HPDE6-E6E7 (cell line): ENCODE data around the gene NLRP8.
"Not testable (repeated sequence)": the region's sequence is repeated elsewhere in the genome, so short reads cannot be mapped to it uniquely, and the experiment has no call there.

Source experiments
- DNase-seq: peaks from one replicate; pipeline ENCODE4 v3.0.0; 2011; ENCODE audit warnings: missing footprints; ENCODE audit errors: extremely low spot score

NLRP8 gene

GRCh38 chr19:55947532-55947931, at the start of gene NLRP8:
Gene NLRP8 (plus strand): TSS chr19:55947832.
- no peak for DNase-seq

- no peak for DNase-seq
Observed at GRCh38 chr19:55898911-55899310, 48.7 kb upstream of the NLRP8 start.

GRCh38 chr19:55901369-55902079, 46.1 kb upstream of the NLRP8 start:
- DNase-seq, result no peak

GRCh38 chr19:55902080-55902751, 45.4 kb upstream of the NLRP8 start:
- no peak for DNase-seq

- no peak for DNase-seq
Observed at GRCh38 chr19:55907286-55907685, 40.3 kb upstream of the NLRP8 start.

GRCh38 chr19:55907746-55908145, 39.9 kb upstream of the NLRP8 start:
- DNase-seq, result no peak

GRCh38 chr19:55909801-55910200, 37.8 kb upstream of the NLRP8 start:
- no peak for DNase-seq

GRCh38 chr19:55912916-55913315, 34.7 kb upstream of the NLRP8 start:
- no peak for DNase-seq

- DNase-seq, result no peak
Observed at GRCh38 chr19:55913643-55914268, 33.9 kb upstream of the NLRP8 start.

GRCh38 chr19:55923556-55923955, 24.1 kb upstream of the NLRP8 start:
- no peak for DNase-seq

- no peak for DNase-seq
Observed at GRCh38 chr19:55927991-55928390, 19.6 kb upstream of the NLRP8 start.

GRCh38 chr19:55929258-55929657, 18.4 kb upstream of the NLRP8 start:
- not testable (repeated sequence) for DNase-seq

- DNase-seq, result no peak
Observed at GRCh38 chr19:55930996-55931515, 16.6 kb upstream of the NLRP8 start.

GRCh38 chr19:55931936-55932386, 15.7 kb upstream of the NLRP8 start, which contains the start of gene NLRP13:
Gene NLRP13 (minus strand): TSS chr19:55932336. CDS start chr19:55932311, 25 bp downstream.
- DNase-seq, result no peak

GRCh38 chr19:55935206-55935605, 12.4 kb upstream of the NLRP8 start:
- DNase-seq, result no peak

- DNase-seq, result no peak
Observed at GRCh38 chr19:55939206-55939605, 8.4 kb upstream of the NLRP8 start.

- DNase-seq, result no peak
Observed at GRCh38 chr19:55940306-55940705, 7.3 kb upstream of the NLRP8 start.

GRCh38 chr19:55950566-55950965, 2.9 kb downstream of the NLRP8 start:
- DNase-seq, result not testable (repeated sequence)

GRCh38 chr19:55956431-55956830, 8.8 kb downstream of the NLRP8 start:
- DNase-seq, result no peak

- no peak for DNase-seq
Observed at GRCh38 chr19:55958356-55958755, 10.7 kb downstream of the NLRP8 start.

GRCh38 chr19:55959996-55960675, 12.5 kb downstream of the NLRP8 start:
- no peak for DNase-seq

- DNase-seq, result no peak
Observed at GRCh38 chr19:55962186-55962585, 14.6 kb downstream of the NLRP8 start.
